GM12873 (cell line): Measurements from ENCODE around the gene INCENP.

Source experiments
- TF ChIP-seq, protein P1 (sequence below): IDR thresholded peaks from 2 replicates; pipeline ENCODE4 v1.5.1; 2012; ENCODE audit warnings: low read depth, mild to moderate bottlenecking, moderate library complexity, low read length, control low read depth; ENCODE audit not compliant: insufficient read depth; ENCODE audit errors: missing control alignments

INCENP gene

GRCh38 chr11:62116451-62116850 lies 7.4 kb upstream of the INCENP start:
- TF ChIP-seq, protein P1, sequence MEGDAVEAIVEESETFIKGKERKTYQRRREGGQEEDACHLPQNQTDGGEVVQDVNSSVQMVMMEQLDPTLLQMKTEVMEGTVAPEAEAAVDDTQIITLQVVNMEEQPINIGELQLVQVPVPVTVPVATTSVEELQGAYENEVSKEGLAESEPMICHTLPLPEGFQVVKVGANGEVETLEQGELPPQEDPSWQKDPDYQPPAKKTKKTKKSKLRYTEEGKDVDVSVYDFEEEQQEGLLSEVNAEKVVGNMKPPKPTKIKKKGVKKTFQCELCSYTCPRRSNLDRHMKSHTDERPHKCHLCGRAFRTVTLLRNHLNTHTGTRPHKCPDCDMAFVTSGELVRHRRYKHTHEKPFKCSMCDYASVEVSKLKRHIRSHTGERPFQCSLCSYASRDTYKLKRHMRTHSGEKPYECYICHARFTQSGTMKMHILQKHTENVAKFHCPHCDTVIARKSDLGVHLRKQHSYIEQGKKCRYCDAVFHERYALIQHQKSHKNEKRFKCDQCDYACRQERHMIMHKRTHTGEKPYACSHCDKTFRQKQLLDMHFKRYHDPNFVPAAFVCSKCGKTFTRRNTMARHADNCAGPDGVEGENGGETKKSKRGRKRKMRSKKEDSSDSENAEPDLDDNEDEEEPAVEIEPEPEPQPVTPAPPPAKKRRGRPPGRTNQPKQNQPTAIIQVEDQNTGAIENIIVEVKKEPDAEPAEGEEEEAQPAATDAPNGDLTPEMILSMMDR, result no peak

- TF ChIP-seq, protein P1, result no peak
Measured at GRCh38 chr11:62119569-62119968, 4.2 kb upstream of the INCENP start.

GRCh38 chr11:62120001-62120400 lies 3.8 kb upstream of the INCENP start:
- TF ChIP-seq, protein P1, result no peak

DNA sequence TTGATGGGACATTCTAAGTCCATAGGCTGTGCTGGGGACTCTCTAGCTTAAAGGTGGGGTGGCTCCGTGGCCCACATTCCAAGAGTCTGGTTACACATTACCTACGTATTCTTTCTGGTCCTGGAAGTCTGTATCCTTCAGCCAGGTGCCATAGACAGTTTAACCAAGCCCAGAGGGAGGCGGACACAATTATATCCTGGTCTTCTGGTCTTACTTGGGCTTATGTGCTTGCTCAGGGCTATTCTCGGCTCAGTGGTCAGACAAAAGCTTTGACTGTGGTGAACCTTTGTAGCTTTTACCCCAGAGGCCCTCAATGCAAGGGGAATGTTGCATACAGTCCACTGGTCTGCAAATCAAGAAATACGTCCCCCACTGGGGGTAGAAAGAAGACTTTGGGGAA lies 3.4 kb upstream of the INCENP start:
- TF ChIP-seq, protein P1, result no peak

DNA sequence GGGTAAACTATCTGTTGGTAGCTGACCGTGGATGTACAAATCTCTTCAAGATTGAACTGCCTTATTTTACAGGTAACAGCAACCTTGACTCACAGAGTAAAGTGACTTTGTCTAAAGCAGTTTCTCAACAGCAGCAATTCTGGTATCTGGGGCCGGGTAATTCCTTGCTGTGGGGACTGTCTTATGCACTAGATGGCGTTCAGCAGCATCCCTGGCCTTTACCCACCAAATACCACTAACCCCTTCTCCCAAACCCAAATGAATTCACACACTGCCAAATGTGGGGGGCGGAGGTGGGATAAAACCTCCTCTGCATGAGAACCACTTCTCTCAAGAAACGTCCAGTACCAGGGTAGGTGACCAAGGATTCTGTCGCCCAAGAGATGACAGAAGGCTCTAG lies 1.7 kb upstream of the INCENP start:
- TF ChIP-seq, protein P1, result peak; percentile 34

DNA sequence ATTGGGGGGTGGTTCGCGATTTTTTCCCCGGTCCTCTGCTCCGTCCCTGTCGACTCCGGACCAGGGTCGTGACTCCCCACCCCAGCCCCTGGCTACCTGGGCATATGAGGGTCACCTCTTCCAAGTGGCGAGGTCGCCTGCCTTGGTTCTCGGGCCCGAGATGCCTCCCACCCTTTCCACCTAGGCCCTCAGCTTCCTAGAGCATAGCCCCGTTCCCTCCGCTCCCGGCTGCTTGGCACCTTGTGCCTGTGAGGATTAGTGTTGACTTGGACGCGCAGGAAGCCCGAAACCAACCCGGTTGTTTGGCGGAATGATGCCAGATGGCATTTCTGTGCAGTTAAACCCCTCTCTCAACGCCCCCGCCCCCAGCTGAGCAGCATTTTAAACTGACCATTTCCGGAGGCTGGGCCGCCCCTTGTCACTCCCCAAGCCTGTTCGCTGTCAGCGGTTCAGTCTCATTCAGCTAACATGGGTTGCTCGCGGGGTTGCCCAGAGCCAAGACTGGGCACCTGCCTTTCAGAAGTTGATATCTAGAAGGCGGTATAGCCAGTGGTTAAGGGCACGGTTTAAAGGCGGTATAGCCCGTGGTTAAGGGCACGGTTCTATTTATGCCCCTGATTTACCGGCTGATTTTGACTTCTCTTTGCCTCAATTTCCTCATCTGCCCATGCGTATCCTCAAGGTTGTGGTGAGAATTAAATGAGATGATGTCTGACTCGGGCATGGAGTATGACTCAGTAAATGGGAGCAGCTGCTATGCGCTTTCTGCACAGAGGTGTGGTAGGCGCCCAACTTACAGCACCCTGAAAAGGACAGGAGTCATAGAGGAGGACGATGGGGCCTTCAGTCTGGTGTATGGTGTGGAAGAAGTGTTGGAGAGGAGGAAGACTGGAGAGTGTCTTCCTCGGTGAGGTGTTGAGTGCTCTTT lies 639 bp downstream of the INCENP start:
- TF ChIP-seq, protein P1, result no peak

GRCh38 chr11:62125316-62125715 lies 1.5 kb downstream of the INCENP start:
- TF ChIP-seq, protein P1, result no peak
